Activated CD8-positive, alpha-beta memory T cell treated with anti-CD3 and anti-CD28 coated beads, Interleukin-2, amount 50 U/mL, for 24 hours (primary cell): ENCODE measurements around the gene PPM1H.

Source experiments
- DNase-seq: peaks from one replicate; pipeline ENCODE4 v3.0.0-alpha.2; 2020; ENCODE audit errors: extremely low read depth

PPM1H gene

GRCh38 chr12:62649412-62650138 lies 285.4 kb downstream of the PPM1H start:
- DNase-seq, result no peak

GRCh38 chr12:62647586-62647985 lies 287.4 kb downstream of the PPM1H start:
- no peak for DNase-seq

GRCh38 chr12:62646566-62646965 lies 288.4 kb downstream of the PPM1H start:
- DNase-seq, result no peak

- DNase-seq, result no peak
Observed at GRCh38 chr12:62643486-62643885, 291.5 kb downstream of the PPM1H start.

- DNase-seq, result no peak
Observed at GRCh38 chr12:62642486-62642885, 292.5 kb downstream of the PPM1H start.

GRCh38 chr12:62640910-62641448 lies 294.0 kb downstream of the PPM1H start:
- no peak for DNase-seq

- DNase-seq, result no peak
Observed at GRCh38 chr12:62637679-62638078, 297.3 kb downstream of the PPM1H start.

GRCh38 chr12:62635649-62636048 lies 299.3 kb downstream of the PPM1H start:
- DNase-seq, result no peak

- DNase-seq, result no peak
Observed at GRCh38 chr12:62632411-62632918, 302.5 kb downstream of the PPM1H start.

GRCh38 chr12:62631471-62632410 lies 303.2 kb downstream of the PPM1H start:
- no peak for DNase-seq

GRCh38 chr12:62629971-62630739 lies 304.8 kb downstream of the PPM1H start:
- no peak for DNase-seq

- no peak for DNase-seq
Observed at GRCh38 chr12:62629413-62629812, 305.5 kb downstream of the PPM1H start.

- no peak for DNase-seq
Observed at GRCh38 chr12:62627181-62627580, 307.8 kb downstream of the PPM1H start.

- DNase-seq, result no peak
Observed at GRCh38 chr12:62625228-62625627, 309.7 kb downstream of the PPM1H start.

- DNase-seq, result no peak
Observed at GRCh38 chr12:62622177-62622576, 312.8 kb downstream of the PPM1H start.

- DNase-seq, result no peak
Observed at GRCh38 chr12:62621101-62621638, 313.8 kb downstream of the PPM1H start.

- no peak for DNase-seq
Observed at GRCh38 chr12:62618930-62619329, 316.0 kb downstream of the PPM1H start.

- DNase-seq, result no peak
Observed at GRCh38 chr12:62618319-62618718, 316.6 kb downstream of the PPM1H start.

GRCh38 chr12:62613081-62613480 lies 321.9 kb downstream of the PPM1H start:
- no peak for DNase-seq

GRCh38 chr12:62606654-62607053 lies 328.3 kb downstream of the PPM1H start:
- DNase-seq, result no peak

- no peak for DNase-seq
Observed at GRCh38 chr12:62605981-62606380, 329.0 kb downstream of the PPM1H start.
